H1 (cell line): ENCODE data around the gene HSD17B8. TPM values are rescaled to one million over a fixed set of nuclear protein-coding genes. Genes with fewer than 3 reads are reported as not detected.

Experiments used
- CTCF ChIA-PET: fragments of 300-600 bp; sonication (Branson Sonifier 250); formaldehyde crosslinking; loops from one replicate; lab custom pipeline; 2021; ENCODE audit not compliant: partially characterized antibody; lab: Charles Lee
- POLR2A ChIA-PET: fragments of 300-600 bp; sonication (Branson Sonifier 250); formaldehyde crosslinking; loops from one replicate; lab custom pipeline; 2021; ENCODE audit warnings: inconsistent platforms; ENCODE audit not compliant: partially characterized antibody; lab: Charles Lee
- DNase-seq, 2 experiments: peaks; one replicate each; pipeline versions ENCODE4 v3.0.0 to v3.0.0-alpha.2; 2010 to 2022; ENCODE audit warnings: low spot score in 2 of 2, low read depth in 1 of 2, mixed read lengths in 1 of 2
- FAIRE-seq: peaks from 2 replicates; lab custom pipeline; 2011; peaks lifted over from hg19 to GRCh38; lab: Jason Lieb, UNC
- H2AFZ ChIP-seq: 2 replicates; pipeline ENCODE4 v1.8.1; 2012; ENCODE audit warnings: low read length, inconsistent platforms
- H2AK5ac ChIP-seq: 2 replicates; pipeline ENCODE4 v1.6.1; 2013; ENCODE audit warnings: low read depth, low read length
- H2BK120ac ChIP-seq: replicated peaks from 2 replicates; pipeline ENCODE3; 2013; ENCODE audit warnings: low read depth, low read length, inconsistent platforms
- H2BK12ac ChIP-seq: 2 replicates; pipeline ENCODE4 v1.6.1; 2013; ENCODE audit warnings: low read depth, low read length
- H2BK15ac ChIP-seq: 2 replicates; pipeline ENCODE4 v1.6.1; 2013; ENCODE audit warnings: low read length
- H2BK20ac ChIP-seq: 2 replicates; pipeline ENCODE4 v1.6.1; 2013; ENCODE audit warnings: low read length
- H2BK5ac ChIP-seq: 2 replicates; pipeline ENCODE4 v1.6.1; 2013; ENCODE audit warnings: low read depth, low read length
- H3K14ac ChIP-seq: 2 replicates; pipeline ENCODE4 v1.6.1; 2013; ENCODE audit warnings: inconsistent platforms; ENCODE audit not compliant: insufficient read length
- H3K18ac ChIP-seq: 2 replicates; pipeline ENCODE4 v1.6.1; 2013; ENCODE audit warnings: low read length; ENCODE audit errors: extremely low read depth
- H3K23ac ChIP-seq: 2 replicates; pipeline ENCODE4 v1.6.1; 2013; ENCODE audit warnings: inconsistent platforms; ENCODE audit not compliant: insufficient read length
- H3K23me2 ChIP-seq: 2 replicates; pipeline ENCODE4 v1.6.1; 2013; ENCODE audit warnings: low read depth, low read length
- H3K27ac ChIP-seq: 2 replicates; pipeline ENCODE4 v1.6.1; 2011; ENCODE audit warnings: low read depth, low read length, inconsistent platforms
- H3K27me3 ChIP-seq, 4 experiments: replicated peaks in 1 of 4; 1 replicate in 1 of 4; 2 replicates in 3 of 4; pipeline versions ENCODE4 v1.6.1 to v1.8.1; 2011 to 2013; ENCODE audit warnings: low read length in 3 of 4, mild to moderate bottlenecking in 3 of 4, inconsistent platforms in 2 of 4, mixed read lengths in 2 of 4, moderate library complexity in 1 of 4; ENCODE audit not compliant: control insufficient read depth in 3 of 4, insufficient read depth in 3 of 4; ENCODE audit errors: extremely low read depth in 1 of 4
- H3K36me3 ChIP-seq, 4 experiments: 2 replicates each; pipeline versions ENCODE4 v1.6.1 to v1.8.1; 2011 to 2013; ENCODE audit warnings: mild to moderate bottlenecking in 4 of 4, low read length in 3 of 4, moderate library complexity in 2 of 4, control low read depth in 1 of 4, inconsistent platforms in 1 of 4; ENCODE audit not compliant: insufficient read depth in 4 of 4, control insufficient read depth in 2 of 4
- H3K4ac ChIP-seq: replicated peaks from 2 replicates; pipeline ENCODE3; 2013; ENCODE audit warnings: low read length, low read depth, mixed read lengths, inconsistent platforms; ENCODE audit not compliant: insufficient read length
- H3K4me1 ChIP-seq, 4 experiments: replicated peaks in 1 of 4; 1 replicate in 1 of 4; 2 replicates in 3 of 4; pipeline versions ENCODE4 v1.6.1 to v1.8.1; 2011 to 2013; ENCODE audit warnings: low read length in 3 of 4, inconsistent platforms in 2 of 4, mixed read lengths in 1 of 4; ENCODE audit not compliant: insufficient read depth in 4 of 4, control insufficient read depth in 3 of 4
- H3K4me2 ChIP-seq, 2 experiments: 2 replicates each; pipeline versions ENCODE4 v1.6.1 to v1.8.1; 2011 to 2013; ENCODE audit warnings: low read depth in 2 of 2, low read length in 2 of 2, control low read depth in 1 of 2, inconsistent platforms in 1 of 2, mild to moderate bottlenecking in 1 of 2; ENCODE audit not compliant: insufficient read depth in 1 of 2
- H3K4me3 ChIP-seq, 4 experiments: fragments of 200-600, 300-600 bp in 1 of 4; sonication (generic), shearing (Covaris generic), sonication (Bioruptor Twin) in 1 of 4; 2 replicates each; pipeline versions ENCODE4 v1.5.1 to v1.8.1; 2011 to 2016; ENCODE audit warnings: low read length in 4 of 4, low read depth in 3 of 4, control low read depth in 2 of 4, inconsistent platforms in 2 of 4, mild to moderate bottlenecking in 2 of 4, mixed read lengths in 1 of 4, moderate library complexity in 1 of 4; ENCODE audit not compliant: insufficient read depth in 2 of 4; ENCODE audit errors: extremely low read depth in 1 of 4
- H3K56ac ChIP-seq: replicated peaks from 2 replicates; pipeline ENCODE3; 2013; ENCODE audit warnings: low read depth, mild to moderate bottlenecking, mixed read lengths, low read length, inconsistent platforms; ENCODE audit not compliant: insufficient read length
- H3K79me1 ChIP-seq: 2 replicates; pipeline ENCODE4 v1.6.1; 2013; ENCODE audit warnings: low read depth, low read length, control low read depth
- H3K79me2 ChIP-seq, 2 experiments: 2 replicates each; pipeline versions ENCODE4 v1.6.1 to v1.8.1; 2012 to 2013; ENCODE audit warnings: low read length in 2 of 2, mild to moderate bottlenecking in 2 of 2, inconsistent platforms in 1 of 2; ENCODE audit not compliant: insufficient read depth in 2 of 2, control insufficient read depth in 1 of 2
- H3K9ac ChIP-seq, 4 experiments: replicated peaks in 1 of 4; 1 replicate in 1 of 4; 2 replicates in 3 of 4; pipeline versions ENCODE4 v1.6.1 to v1.8.1; 2011 to 2013; ENCODE audit warnings: low read depth in 3 of 4, low read length in 3 of 4, control low read depth in 2 of 4, mild to moderate bottlenecking in 2 of 4, moderate library complexity in 2 of 4, inconsistent platforms in 1 of 4; ENCODE audit errors: extremely low read depth in 1 of 4
- H3K9me3 ChIP-seq, 2 experiments: 2 replicates each; pipeline versions ENCODE4 v1.6.1 to v1.8.1; 2012 to 2013; ENCODE audit warnings: mild to moderate bottlenecking in 2 of 2, moderate library complexity in 2 of 2, control low read depth in 1 of 2, inconsistent platforms in 1 of 2, low read depth in 1 of 2, low read length in 1 of 2, mixed read lengths in 1 of 2; ENCODE audit not compliant: insufficient read depth in 2 of 2
- H4K20me1 ChIP-seq, 2 experiments: replicated peaks in 1 of 2; 2 replicates each; pipeline versions ENCODE3 to v1.8.1; 2011 to 2013; ENCODE audit warnings: inconsistent platforms in 2 of 2, low read length in 2 of 2, mild to moderate bottlenecking in 1 of 2; ENCODE audit not compliant: insufficient read depth in 2 of 2, control insufficient read depth in 1 of 2
- H4K5ac ChIP-seq: 2 replicates; pipeline ENCODE4 v1.6.1; 2013; ENCODE audit warnings: low read length, low read depth, mixed read lengths, inconsistent platforms; ENCODE audit not compliant: insufficient read length
- H4K8ac ChIP-seq: 2 replicates; pipeline ENCODE4 v1.8.0; 2013; ENCODE audit warnings: mild to moderate bottlenecking, moderate library complexity, low read length, inconsistent platforms; ENCODE audit not compliant: insufficient read depth; ENCODE audit errors: extremely low read depth
- H4K91ac ChIP-seq: replicated peaks from 2 replicates; pipeline ENCODE3; 2013; ENCODE audit warnings: low read length, mixed read lengths, inconsistent platforms; ENCODE audit not compliant: insufficient read length
- ATF2 ChIP-seq: IDR thresholded peaks from 2 replicates; pipeline ENCODE4 v1.6.1; 2012; ENCODE audit warnings: low read length, inconsistent platforms
- CBX8 ChIP-seq: fragments of 300-800, 300-1000 bp; sonication (generic); IDR thresholded peaks from 2 replicates; pipeline ENCODE4 v1.7.1; 2016; ENCODE audit warnings: low read depth, low read length, borderline replicate concordance
- CHD2 ChIP-seq: IDR thresholded peaks from 2 replicates; pipeline ENCODE4 v1.6.1; 2012; ENCODE audit warnings: low read length, improper control_type of control experiment
- EGR1 ChIP-seq: IDR thresholded peaks from 2 replicates; pipeline ENCODE4 v1.6.1; 2011; ENCODE audit warnings: low read depth, low read length, borderline replicate concordance
- NANOG ChIP-seq: IDR thresholded peaks from 2 replicates; pipeline ENCODE4 v1.6.1; 2011; ENCODE audit warnings: low read length, low read depth, mild to moderate bottlenecking, inconsistent platforms; ENCODE audit not compliant: insufficient read depth, poor library complexity, severe bottlenecking
- POU5F1 ChIP-seq: IDR thresholded peaks from 2 replicates; pipeline ENCODE4 v1.6.1; 2011; ENCODE audit warnings: low read depth, mild to moderate bottlenecking, low read length, moderate library complexity
- RFX5 ChIP-seq: IDR thresholded peaks from 2 replicates; pipeline ENCODE4 v1.6.1; 2011; ENCODE audit warnings: low read depth, low read length, improper control_type of control experiment, borderline replicate concordance
- RXRA ChIP-seq: IDR thresholded peaks from 2 replicates; pipeline ENCODE4 v1.6.1; 2011; ENCODE audit warnings: low read depth, mild to moderate bottlenecking, low read length, moderate library complexity; ENCODE audit not compliant: insufficient read depth
- SIX5 ChIP-seq: IDR thresholded peaks from 2 replicates; pipeline ENCODE4 v1.6.1; 2011; ENCODE audit warnings: mild to moderate bottlenecking, low read depth, low read length
- SP2 ChIP-seq: IDR thresholded peaks from 2 replicates; pipeline ENCODE4 v1.6.1; 2012; ENCODE audit warnings: mild to moderate bottlenecking, low read length, inconsistent platforms
- TCF12 ChIP-seq: IDR thresholded peaks from 2 replicates; pipeline ENCODE4 v1.6.1; 2011; ENCODE audit warnings: low read depth, mild to moderate bottlenecking, low read length
- TEAD4 ChIP-seq: IDR thresholded peaks from 2 replicates; pipeline ENCODE4 v1.6.1; 2012; ENCODE audit warnings: low read depth, low read length, inconsistent platforms, mixed read lengths
- WGBS, 2 experiments: shearing (Covaris generic) in 1 of 2; methylation state at CpG; one replicate each; pipeline versions ENCODE4 v1.1.6 to v1.1.7; 2013 to 2015; ENCODE audit warnings: low lambda C conversion rate in 2 of 2, mixed read lengths in 2 of 2, inconsistent platforms in 1 of 2, low coverage in 1 of 2, missing lambda C conversion rate in 1 of 2; ENCODE audit not compliant: insufficient replicate concordance in 2 of 2, insufficient coverage in 1 of 2, insufficient read length in 1 of 2; ENCODE audit errors: extremely low coverage in 1 of 2, missing lambda C conversion rate in 1 of 2; 5-methylcytosine and 5-hydroxymethylcytosine counted together
- polyA plus RNA-seq, 7 experiments: library from polyadenylated mRNA; depleted of rRNA in 3 of 7; stranded (reverse) in 5 of 7; unstranded in 2 of 7; fragments of >200 nt in 5 of 7; fragments of 200-250 nt in 2 of 7; gene quantifications; 1 replicate in 5 of 7; 2 replicates in 1 of 7; 4 replicates in 1 of 7; pipeline versions ENCODE4 v1.2.1 to v1.2.3, GENCODE V29; 2011 to 2013; ENCODE audit warnings: missing spikeins in 2 of 7, mixed read lengths in 2 of 7
- total RNA-seq: library from RNA; stranded (reverse); fragmentation: NEBNext Ultra II Directional; extraction: Animal tissue kit (Norgen Biotek cat#: 25700); gene quantifications from 2 replicates; pipeline ENCODE4 v1.2.1, GENCODE V29; 2021

HSD17B8 gene
- total and polyA plus RNA-seq, 2 of the 8 experiments (the other 6 are each of a cell fraction or from before 2014, with no cell fraction given): 3.3 to 17.1 TPM

- Histone ChIP-seq H3K23ac (no peak overlapping the region), H2BK120ac (no peak overlapping the region), H3K23me2 (peaks cover 9% of the 10 kb centered on the region; the same call in 1 of the 2 replicates), H4K91ac (no peak overlapping the region), H4K8ac (no peak overlapping the region), H3K4ac (no peak overlapping the region), H2BK20ac (no peak overlapping the region), H3K56ac (no peak overlapping the region), H2BK12ac (no peak overlapping the region), H3K4me1 (peaks cover 0 to 10% (median 7%) of the 10 kb centered on the region in 4 experiments; a peak in 4 of 7 replicates), H3K27me3 (peaks cover 0 to 21% (median 11%) of the 10 kb centered on the region in 4 experiments; a peak in 6 of 7 replicates), H3K4me3 (no peak overlapping the region), H3K79me2 (no peaks in the 10 kb centered on the region), H3K9me3 (no peaks in the 10 kb centered on the region), H3K18ac (no peak overlapping the region), H2BK5ac (no peak overlapping the region), H3K27ac (no peak overlapping the region), H3K9ac (no peak overlapping the region), H2AFZ (no peak overlapping the region), H3K79me1 (no peaks in the 10 kb centered on the region), H3K4me2 (no peak overlapping the region), H2AK5ac (no peak overlapping the region), H3K36me3 (peaks cover 0 to 2% (median 0%) of the 10 kb centered on the region in 4 experiments; a peak in 1 of 8 replicates), H2BK15ac (no peak overlapping the region), H4K20me1 (no peaks in the 10 kb centered on the region), H4K5ac (no peak overlapping the region), H3K14ac (no peak overlapping the region)
- POLR2A ChIA-PET: interaction anchor here (1.0 to 3.0 kb wide), 7 partner anchors 10 to 62 kb away, joined by 3 to 26 read pairs (median 8); partner anchors contain the start of genes B3GALT4, RPS18 and VPS52
- FAIRE-seq: no peak
- no peak for DNase-seq
- CTCF ChIA-PET: interaction anchor here (0.7 to 7.9 kb wide), 11 partner anchors 9 to 265 kb away, joined by 3 to 107 read pairs (median 14); partner anchors contain the start of genes B3GALT4, HSD17B8 and RING1
- 95% methylated on average over 13 of the region's 13 CpGs; no CpG with 5 or more reads in 1 of the 2 experiments for WGBS, 2 experiments
- TF ChIP-seq TCF12: no peak
- TF ChIP-seq NANOG: no peak
- TF ChIP-seq RXRA: no peak
- TF ChIP-seq POU5F1: no peak
- no peak for TF ChIP-seq CHD2
- TF ChIP-seq ATF2: no peak
- TF ChIP-seq TEAD4: no peak
- TF ChIP-seq RFX5: no peak
- no peak for TF ChIP-seq SP2
- no peak for TF ChIP-seq SIX5
- no peak for TF ChIP-seq EGR1
- TF ChIP-seq CBX8: no peak
These were observed 46.3 kb downstream of the HSD17B8 start for GRCh38 chr6:33250731-33251130.
